ENCODE measurements around the gene SMIM32. TPM values are rescaled to one million over a fixed set of nuclear protein-coding genes. Genes with fewer than 3 reads are reported as not detected.

Gene SMIM32
- total RNA-seq, 6 experiments from 2014 or later: 0.25 to 1.1 TPM; not detected in 4

GRCh38 chr5:136166909-136167308 lies 26.1 kb downstream of the SMIM32 start:
- Histone ChIP-seq H3K27me3 (no peaks in the 10 kb centered on the region), H3K9me3 (no peaks in the 10 kb centered on the region), H3K27ac (no peak overlapping the region), H3K4me3 (no peak overlapping the region), H3K36me3 (peaks cover 0 to 12% (median 2%) of the 10 kb centered on the region in 4 donors), H3K4me1 (no peaks in the 10 kb centered on the region)
- intact Hi-C loops (cut with DNase I): no loop called here
- TF ChIP-seq CTCF (IDR thresholded peaks at IDR 0.05): no peak
- no peak for TF ChIP-seq POLR2A (IDR thresholded peaks at IDR 0.05)
- WGBS (ENCODE audit: insufficient coverage, low coverage, low lambda C conversion rate, missing lambda C conversion rate): 61% methylated on average over 4 of the region's 4 CpGs
- DNase-seq: no peak
- ATAC-seq: no peak

- intact Hi-C loops (cut with DNase I): no loop called here
- H3K4me3 ChIP-seq: no peak overlapping the region
- no peak for DNase-seq
- ATAC-seq: no peak
- no peaks in the 10 kb centered on the region for H3K9me3 ChIP-seq
- H3K36me3 ChIP-seq: peaks cover 0 to 12% (median under 1%) of the 10 kb centered on the region in 4 donors
- TF ChIP-seq CTCF (IDR thresholded peaks at IDR 0.05): no peak
- TF ChIP-seq POLR2A (IDR thresholded peaks at IDR 0.05): no peak
- no peak overlapping the region for H3K27ac ChIP-seq
- no peaks in the 10 kb centered on the region for H3K27me3 ChIP-seq
- H3K4me1 ChIP-seq: no peaks in the 10 kb centered on the region
- WGBS (ENCODE audit: insufficient coverage, low coverage, low lambda C conversion rate, missing lambda C conversion rate): 75% methylated on average over 1 of the region's 1 CpG
Measured at GRCh38 chr5:136164226-136164625, 28.7 kb downstream of the SMIM32 start.

- intact Hi-C loops (cut with DNase I): no loop called here
- TF ChIP-seq CTCF (IDR thresholded peaks at IDR 0.05) (no peak), POLR2A (IDR thresholded peaks at IDR 0.05) (no peak)
- ATAC-seq (peak in 2 of 4 donors; percentile 34 to 43), DNase-seq (no peak)
- Histone ChIP-seq H3K27me3 (no peaks in the 10 kb centered on the region), H3K36me3 (peaks cover 0 to 12% (median 0%) of the 10 kb centered on the region in 4 donors), H3K9me3 (no peaks in the 10 kb centered on the region), H3K4me3 (no peak overlapping the region), H3K4me1 (no peaks in the 10 kb centered on the region), H3K27ac (no peak overlapping the region)
- WGBS (ENCODE audit: insufficient coverage, low coverage, low lambda C conversion rate, missing lambda C conversion rate): 52% methylated on average over 4 of the region's 4 CpGs
Measured at GRCh38 chr5:136162008-136162407, 31.0 kb downstream of the SMIM32 start.

GRCh38 chr5:136159457-136159856 lies 33.5 kb downstream of the SMIM32 start:
- peaks cover 0 to 29% (median 5%) of the 10 kb centered on the region in 4 donors for H3K36me3 ChIP-seq
- no peak overlapping the region for H3K27ac ChIP-seq
- TF ChIP-seq POLR2A (IDR thresholded peaks at IDR 0.05): no peak
- TF ChIP-seq CTCF (IDR thresholded peaks at IDR 0.05): no peak
- no peaks in the 10 kb centered on the region for H3K27me3 ChIP-seq
- H3K4me1 ChIP-seq: no peaks in the 10 kb centered on the region
- no peaks in the 10 kb centered on the region for H3K9me3 ChIP-seq
- 76% methylated on average over 3 of the region's 3 CpGs for WGBS (ENCODE audit: insufficient coverage, low coverage, low lambda C conversion rate, missing lambda C conversion rate)
- intact Hi-C loops (cut with DNase I): no loop called here
- H3K4me3 ChIP-seq: no peak overlapping the region
- no peak for DNase-seq
- ATAC-seq: no peak

- no peak overlapping the region for H3K27ac ChIP-seq
- no peak overlapping the region for H3K4me3 ChIP-seq
- ATAC-seq: no peak
- H3K9me3 ChIP-seq: no peaks in the 10 kb centered on the region
- peaks cover 0 to 24% (median 8%) of the 10 kb centered on the region in 4 donors for H3K36me3 ChIP-seq
- no peaks in the 10 kb centered on the region for H3K27me3 ChIP-seq
- WGBS (ENCODE audit: insufficient coverage, low coverage, low lambda C conversion rate, missing lambda C conversion rate): 100% methylated on average over 5 of the region's 5 CpGs
- DNase-seq: no peak
- intact Hi-C loops (cut with DNase I): no loop called here
- H3K4me1 ChIP-seq: no peaks in the 10 kb centered on the region
- TF ChIP-seq POLR2A (IDR thresholded peaks at IDR 0.05): no peak
- TF ChIP-seq CTCF (IDR thresholded peaks at IDR 0.05): no peak
Measured at GRCh38 chr5:136157514-136157913, 35.4 kb downstream of the SMIM32 start.

All from right lobe of liver (tissue), 6 donors.